A549 (cell line): ENCODE measurements around the gene PCNX3. TPM values are rescaled to one million over a fixed set of nuclear protein-coding genes. Genes with fewer than 3 reads are reported as not detected.

Source experiments
- ATAC-seq, 2 experiments: fragments of 200-7000 bp in 1 of 2; fragments of >200 bp in 1 of 2; cut with Nextera tagmentation in 1 of 2; cut with Tn5 transposase in 1 of 2; 3 replicates each; pipeline versions ENCODE4 v1.8.0 to v1.9.1; 2018 to 2020; ENCODE audit warnings: mild to moderate bottlenecking in 1 of 2, moderate library complexity in 1 of 2
- CTCF ChIA-PET: fragments of 300-600 bp; sonication (Branson Sonifier 250); formaldehyde crosslinking; extraction: SDS; loops from one replicate; lab custom pipeline; 2021; ENCODE audit warnings: antibody characterized with exemption, inconsistent platforms; lab: Yijun Ruan, JAX
- POLR2A ChIA-PET: fragments of 350-600 bp; formaldehyde crosslinking; extraction: SDS; loops from one replicate; lab custom pipeline; 2021; ENCODE audit warnings: antibody characterized with exemption, inconsistent platforms; lab: Yijun Ruan, JAX
- DNase-seq, 2 experiments: peaks; one replicate each; pipeline versions ENCODE4 v3.0.0 to v3.0.0-alpha.2; 2011 to 2016; ENCODE audit warnings: low read depth in 1 of 2, low spot score in 1 of 2
- FAIRE-seq: peaks from 2 replicates; lab custom pipeline; 2011; peaks lifted over from hg19 to GRCh38; lab: Jason Lieb, UNC
- H3K27ac ChIP-seq, 2 experiments: fragments of >200 bp; sonication (Bioruptor Twin); formaldehyde crosslinking; 3 replicates each; pipeline ENCODE4 v1.5.1; 2016 to 2017
- H3K4me1 ChIP-seq: fragments of >200 bp; sonication (Bioruptor Twin); formaldehyde crosslinking; 3 replicates; pipeline ENCODE4 v1.6.1; 2016
- H3K4me2 ChIP-seq: fragments of >200 bp; sonication (Bioruptor Twin); formaldehyde crosslinking; 3 replicates; pipeline ENCODE4 v1.6.1; 2016
- H3K4me3 ChIP-seq: fragments of >200 bp; sonication (Bioruptor Twin); formaldehyde crosslinking; 3 replicates; pipeline ENCODE4 v1.5.1; 2016
- H3K9me3 ChIP-seq: fragments of >200 bp; sonication (Bioruptor Twin); formaldehyde crosslinking; 3 replicates; pipeline ENCODE4 v1.6.1; 2016
- CHD2 ChIP-seq: fragments of 150-350 bp; IDR thresholded peaks from 2 replicates; pipeline ENCODE4 v1.6.1; 2014; ENCODE audit warnings: low read length; ENCODE audit not compliant: partially characterized antibody
- EHMT2 ChIP-seq: fragments of 200-600 bp; sonication (generic); IDR thresholded peaks from 2 replicates; pipeline ENCODE4 v1.6.1; 2016; ENCODE audit warnings: antibody characterized with exemption, low read depth, mild to moderate bottlenecking, moderate library complexity
- EP300 ChIP-seq, 2 experiments: fragments of >200 bp; sonication (Bioruptor Twin); formaldehyde crosslinking; IDR thresholded peaks; 2 replicates in 1 of 2; 3 replicates in 1 of 2; pipeline ENCODE4 v1.6.1; 2016 to 2017
- FOSB ChIP-seq: fragments of 250-450 bp; sonication (Bioruptor Pico); IDR thresholded peaks from 2 replicates; pipeline ENCODE4 v1.5.0; 2020; ENCODE audit warnings: mild to moderate bottlenecking, moderate library complexity
- HOXB5 ChIP-seq: fragments of 250-450 bp; sonication (Bioruptor Pico); IDR thresholded peaks from 2 replicates; pipeline ENCODE4 v1.5.0; 2020; ENCODE audit warnings: mild to moderate bottlenecking, moderate library complexity
- KDM5A ChIP-seq: fragments of 200-600 bp; sonication (generic); IDR thresholded peaks from 2 replicates; pipeline ENCODE4 v1.6.1; 2016; ENCODE audit warnings: antibody characterized with exemption, mild to moderate bottlenecking
- MAFK ChIP-seq: fragments of 450-650 bp; IDR thresholded peaks from 2 replicates; pipeline ENCODE4 v1.6.1; 2014; ENCODE audit not compliant: partially characterized antibody
- POLR2A ChIP-seq: IDR thresholded peaks from 2 replicates; pipeline ENCODE4 v1.6.1; 2012; ENCODE audit warnings: mild to moderate bottlenecking, low read length
- RNF2 ChIP-seq: fragments of 200-600 bp; sonication (generic); IDR thresholded peaks from 2 replicates; pipeline ENCODE4 v1.6.1; 2016; ENCODE audit warnings: low read depth, mild to moderate bottlenecking, antibody characterized with exemption, moderate library complexity, borderline replicate concordance
- SMC3 ChIP-seq: fragments of >200 bp; sonication (Bioruptor Twin); formaldehyde crosslinking; IDR thresholded peaks from 3 replicates; pipeline ENCODE4 v1.6.1; 2018; ENCODE audit warnings: inconsistent platforms
- SREBF2 ChIP-seq: fragments of 450-650 bp; IDR thresholded peaks from 2 replicates; pipeline ENCODE4 v1.6.1; 2014; ENCODE audit warnings: mild to moderate bottlenecking, moderate library complexity
- TFCP2L1 ChIP-seq: fragments of 250-450 bp; sonication (Bioruptor Pico); IDR thresholded peaks from 2 replicates; pipeline ENCODE4 v1.5.0; 2021; ENCODE audit warnings: mild to moderate bottlenecking
- WGBS: methylation state at CpG from one replicate; pipeline ENCODE4 v1.1.6; 2017; ENCODE audit errors: missing lambda C conversion rate; 5-methylcytosine and 5-hydroxymethylcytosine counted together
- polyA plus RNA-seq, 4 experiments: library from polyadenylated mRNA; depleted of rRNA in 3 of 4; stranded (reverse); fragments of >200 nt; fragmentation: RNase III in 1 of 4; extraction: RNeasy Plus Mini Kit Qiagen cat#74134 plus additional on column Dnase treatment in 1 of 4; gene quantifications; 2 replicates in 3 of 4; 3 replicates in 1 of 4; pipeline ENCODE4 v1.2.3, GENCODE V29; 2011 to 2017
- TF ChIP-seq, protein P1 (sequence below): IDR thresholded peaks from 2 replicates; pipeline ENCODE4 v1.6.1; 2012; ENCODE audit warnings: low read depth, borderline replicate concordance
- TF ChIP-seq, protein P2 (sequence below): fragments of 150-350 bp; IDR thresholded peaks from 2 replicates; pipeline ENCODE4 v1.6.1; 2014; ENCODE audit warnings: low read depth, mild to moderate bottlenecking, low read length
- TF ChIP-seq, protein P3 (sequence below): fragments of 200-600 bp; sonication (generic); IDR thresholded peaks from 2 replicates; pipeline ENCODE4 v1.6.1; 2016; ENCODE audit warnings: antibody characterized with exemption, mild to moderate bottlenecking, moderate library complexity
- TF ChIP-seq, protein P4 (sequence below): fragments of >200 bp; sonication (Bioruptor Twin); formaldehyde crosslinking; IDR thresholded peaks from 3 replicates; pipeline ENCODE4 v1.5.1; 2016

Gene PCNX3
- polyA plus RNA-seq, 2 of the 4 experiments (the other 2 are of a cell fraction) = 14.2 to 29.7 TPM

DNA sequence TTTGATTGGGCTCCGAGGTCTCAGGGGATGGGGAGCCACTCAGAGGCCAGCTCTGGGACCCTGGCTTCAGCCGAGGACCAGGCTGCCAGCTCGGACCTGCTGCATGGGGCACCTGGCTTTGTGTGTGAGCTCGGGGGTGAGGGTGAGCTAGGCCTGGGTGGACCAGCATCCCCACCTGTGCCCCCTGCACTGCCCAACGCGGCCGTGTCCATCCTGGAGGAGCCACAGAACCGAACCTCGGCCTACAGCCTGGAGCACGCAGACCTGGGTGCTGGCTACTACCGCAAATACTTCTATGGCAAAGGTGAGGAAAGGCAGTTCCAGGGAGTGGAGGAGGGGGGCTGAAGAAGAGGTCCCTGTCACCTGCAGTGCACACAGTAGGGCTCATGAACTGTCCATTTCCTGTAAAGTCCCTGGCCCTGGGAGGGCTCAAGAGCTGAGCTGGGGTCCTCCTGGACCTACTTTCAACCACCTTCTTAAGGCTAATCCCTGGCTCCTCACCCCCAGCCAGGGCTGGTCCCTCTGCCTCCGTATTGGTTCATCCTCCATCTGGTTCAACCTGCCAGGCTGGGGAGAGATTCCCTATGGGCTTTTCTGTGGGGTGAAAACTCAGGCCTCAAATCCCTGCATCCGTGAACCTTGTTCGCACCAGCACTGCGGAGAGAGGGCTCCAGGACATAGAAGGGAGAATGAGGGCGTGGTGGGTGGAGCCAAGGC, 25.9 kb downstream of the PCNX3 start:
- POLR2A ChIA-PET = no interaction called here
- ATAC-seq (no peak), FAIRE-seq (no peak), DNase-seq (no peak)
- Histone ChIP-seq H3K4me3 (no peak overlapping the region), H3K4me2 (no peak overlapping the region), H3K9me3 (no peaks in the 10 kb centered on the region), H3K27ac (no peak overlapping the region), H3K4me1 (peaks cover 32% of the 10 kb centered on the region)
- 91% methylated on average over 16 of the region's 16 CpGs for WGBS
- CTCF ChIA-PET = interaction anchor here (0.6 to 8.2 kb wide), 6 partner anchors 11 to 247 kb away, joined by 3 to 54 read pairs (median 3); no protein-coding TSS in a partner anchor
- TF ChIP-seq KDM5A (no peak), TFCP2L1 (CRISPR knock-in tag) (no peak)

DNA sequence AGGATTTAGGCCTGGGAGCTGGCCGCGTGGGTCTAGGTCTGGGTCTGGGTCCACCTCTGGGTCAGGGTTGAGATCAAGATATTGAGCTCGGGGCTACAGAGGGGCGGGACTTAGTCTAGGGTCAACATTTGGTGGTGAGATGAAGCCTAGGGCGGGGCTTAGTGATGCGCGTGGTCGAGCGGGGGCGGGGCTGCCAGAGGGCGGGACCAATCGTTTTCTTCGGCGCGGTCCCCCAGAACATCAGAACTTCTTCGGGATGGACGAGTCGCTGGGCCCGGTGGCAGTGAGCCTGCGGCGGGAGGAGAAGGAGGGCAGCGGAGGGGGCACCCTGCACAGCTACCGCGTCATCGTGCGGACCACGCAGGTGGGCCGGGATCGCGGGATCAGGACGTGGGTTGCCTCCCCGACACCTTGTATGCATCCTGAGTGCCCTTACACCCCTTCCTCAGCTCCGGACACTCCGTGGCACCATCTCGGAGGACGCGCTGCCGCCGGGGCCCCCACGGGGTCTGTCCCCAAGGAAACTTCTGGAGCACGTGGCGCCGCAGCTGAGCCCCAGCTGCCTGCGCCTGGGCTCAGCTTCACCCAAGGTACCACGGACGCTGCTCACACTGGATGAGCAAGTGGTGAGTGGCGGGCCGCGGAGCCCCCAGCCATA, 26.6 kb downstream of the PCNX3 start:
- 88% methylated on average over 49 of the region's 49 CpGs for WGBS

More for the DNA sequence above, 26.6 kb downstream of the PCNX3 start:
- ATAC-seq = no peak
- Histone ChIP-seq H3K4me2 (no peak overlapping the region), H3K4me3 (no peak overlapping the region)
- POLR2A ChIA-PET = no interaction called here
- TF ChIP-seq FOSB (no peak), POLR2A (no peak), RNF2 (no peak), MAFK (no peak), HOXB5 (CRISPR knock-in tag) (no peak), EP300 (IDR thresholded peaks at IDR 0.05) (no peak), SMC3 (no peak), EHMT2 (no peak), CHD2 (no peak), SREBF2 (no peak)
- TF ChIP-seq, protein P1, sequence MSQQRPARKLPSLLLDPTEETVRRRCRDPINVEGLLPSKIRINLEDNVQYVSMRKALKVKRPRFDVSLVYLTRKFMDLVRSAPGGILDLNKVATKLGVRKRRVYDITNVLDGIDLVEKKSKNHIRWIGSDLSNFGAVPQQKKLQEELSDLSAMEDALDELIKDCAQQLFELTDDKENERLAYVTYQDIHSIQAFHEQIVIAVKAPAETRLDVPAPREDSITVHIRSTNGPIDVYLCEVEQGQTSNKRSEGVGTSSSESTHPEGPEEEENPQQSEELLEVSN = no peak
- TF ChIP-seq, protein P2, sequence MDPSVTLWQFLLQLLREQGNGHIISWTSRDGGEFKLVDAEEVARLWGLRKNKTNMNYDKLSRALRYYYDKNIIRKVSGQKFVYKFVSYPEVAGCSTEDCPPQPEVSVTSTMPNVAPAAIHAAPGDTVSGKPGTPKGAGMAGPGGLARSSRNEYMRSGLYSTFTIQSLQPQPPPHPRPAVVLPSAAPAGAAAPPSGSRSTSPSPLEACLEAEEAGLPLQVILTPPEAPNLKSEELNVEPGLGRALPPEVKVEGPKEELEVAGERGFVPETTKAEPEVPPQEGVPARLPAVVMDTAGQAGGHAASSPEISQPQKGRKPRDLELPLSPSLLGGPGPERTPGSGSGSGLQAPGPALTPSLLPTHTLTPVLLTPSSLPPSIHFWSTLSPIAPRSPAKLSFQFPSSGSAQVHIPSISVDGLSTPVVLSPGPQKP = no peak
- TF ChIP-seq, protein P3, sequence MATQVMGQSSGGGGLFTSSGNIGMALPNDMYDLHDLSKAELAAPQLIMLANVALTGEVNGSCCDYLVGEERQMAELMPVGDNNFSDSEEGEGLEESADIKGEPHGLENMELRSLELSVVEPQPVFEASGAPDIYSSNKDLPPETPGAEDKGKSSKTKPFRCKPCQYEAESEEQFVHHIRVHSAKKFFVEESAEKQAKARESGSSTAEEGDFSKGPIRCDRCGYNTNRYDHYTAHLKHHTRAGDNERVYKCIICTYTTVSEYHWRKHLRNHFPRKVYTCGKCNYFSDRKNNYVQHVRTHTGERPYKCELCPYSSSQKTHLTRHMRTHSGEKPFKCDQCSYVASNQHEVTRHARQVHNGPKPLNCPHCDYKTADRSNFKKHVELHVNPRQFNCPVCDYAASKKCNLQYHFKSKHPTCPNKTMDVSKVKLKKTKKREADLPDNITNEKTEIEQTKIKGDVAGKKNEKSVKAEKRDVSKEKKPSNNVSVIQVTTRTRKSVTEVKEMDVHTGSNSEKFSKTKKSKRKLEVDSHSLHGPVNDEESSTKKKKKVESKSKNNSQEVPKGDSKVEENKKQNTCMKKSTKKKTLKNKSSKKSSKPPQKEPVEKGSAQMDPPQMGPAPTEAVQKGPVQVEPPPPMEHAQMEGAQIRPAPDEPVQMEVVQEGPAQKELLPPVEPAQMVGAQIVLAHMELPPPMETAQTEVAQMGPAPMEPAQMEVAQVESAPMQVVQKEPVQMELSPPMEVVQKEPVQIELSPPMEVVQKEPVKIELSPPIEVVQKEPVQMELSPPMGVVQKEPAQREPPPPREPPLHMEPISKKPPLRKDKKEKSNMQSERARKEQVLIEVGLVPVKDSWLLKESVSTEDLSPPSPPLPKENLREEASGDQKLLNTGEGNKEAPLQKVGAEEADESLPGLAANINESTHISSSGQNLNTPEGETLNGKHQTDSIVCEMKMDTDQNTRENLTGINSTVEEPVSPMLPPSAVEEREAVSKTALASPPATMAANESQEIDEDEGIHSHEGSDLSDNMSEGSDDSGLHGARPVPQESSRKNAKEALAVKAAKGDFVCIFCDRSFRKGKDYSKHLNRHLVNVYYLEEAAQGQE = no peak
- TF ChIP-seq, protein P4, sequence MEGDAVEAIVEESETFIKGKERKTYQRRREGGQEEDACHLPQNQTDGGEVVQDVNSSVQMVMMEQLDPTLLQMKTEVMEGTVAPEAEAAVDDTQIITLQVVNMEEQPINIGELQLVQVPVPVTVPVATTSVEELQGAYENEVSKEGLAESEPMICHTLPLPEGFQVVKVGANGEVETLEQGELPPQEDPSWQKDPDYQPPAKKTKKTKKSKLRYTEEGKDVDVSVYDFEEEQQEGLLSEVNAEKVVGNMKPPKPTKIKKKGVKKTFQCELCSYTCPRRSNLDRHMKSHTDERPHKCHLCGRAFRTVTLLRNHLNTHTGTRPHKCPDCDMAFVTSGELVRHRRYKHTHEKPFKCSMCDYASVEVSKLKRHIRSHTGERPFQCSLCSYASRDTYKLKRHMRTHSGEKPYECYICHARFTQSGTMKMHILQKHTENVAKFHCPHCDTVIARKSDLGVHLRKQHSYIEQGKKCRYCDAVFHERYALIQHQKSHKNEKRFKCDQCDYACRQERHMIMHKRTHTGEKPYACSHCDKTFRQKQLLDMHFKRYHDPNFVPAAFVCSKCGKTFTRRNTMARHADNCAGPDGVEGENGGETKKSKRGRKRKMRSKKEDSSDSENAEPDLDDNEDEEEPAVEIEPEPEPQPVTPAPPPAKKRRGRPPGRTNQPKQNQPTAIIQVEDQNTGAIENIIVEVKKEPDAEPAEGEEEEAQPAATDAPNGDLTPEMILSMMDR = no peak
- TF ChIP-seq, all 56 proteins: peak for 0
- Histone ChIP-seq H3K4me1 (peaks cover 28% of the 10 kb centered on the region), H3K27ac (no peak overlapping the region), H3K9me3 (no peaks in the 10 kb centered on the region)
- CTCF ChIA-PET = interaction anchor here (0.6 to 1.9 kb wide), 7 partner anchors 11 to 247 kb away, joined by 3 to 5 read pairs (median 3); no protein-coding TSS in a partner anchor
- DNase-seq (no peak), FAIRE-seq (no peak)
